ENCODE measurements around the gene PLCL1. TPM values are rescaled to one million over a fixed set of nuclear protein-coding genes. Genes with fewer than 3 reads are reported as not detected.
"Not testable (repeated sequence)": the region's sequence is repeated elsewhere in the genome, so short reads cannot be mapped to it uniquely, and the experiment has no call there.

The PLCL1 gene
- total RNA-seq, 1 experiment from 2014 or later = 1.6 TPM

DNA sequence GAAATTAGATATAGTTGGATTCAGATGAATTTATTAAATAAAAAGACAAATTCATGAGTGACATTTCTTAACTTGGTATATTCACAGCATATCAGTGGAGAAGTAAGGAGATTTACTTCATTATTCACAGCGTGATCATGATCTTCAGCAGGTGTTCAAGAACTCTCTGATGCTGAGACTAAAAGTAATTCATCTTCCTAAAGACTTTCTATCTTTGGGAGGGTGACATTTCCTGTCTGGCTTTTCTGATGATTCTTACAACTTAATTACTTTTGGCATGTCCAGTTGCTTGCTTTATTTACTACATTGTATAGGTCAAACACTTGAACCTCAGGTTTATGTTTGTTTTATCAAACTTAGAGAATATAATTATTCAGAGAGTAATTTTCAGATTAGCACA lies 224.6 kb downstream of the PLCL1 start:
- intact Hi-C loops (cut with micrococcal nuclease; ENCODE audit: unreplicated experiment) = no loop called here
- Histone ChIP-seq H3K36me3 (ENCODE audit: control insufficient read depth, insufficient read depth, low read length) (no peaks in the 10 kb centered on the region), H3K27me3 (replicated peaks; ENCODE audit: control insufficient read depth, insufficient read depth, low read length) (no peaks in the 10 kb centered on the region), H3K4me1 (no peaks in the 10 kb centered on the region), H3K9me3 (no peaks in the 10 kb centered on the region), H3K4me3 (ENCODE audit: low read depth, low read length) (no peak overlapping the region)
- no peak overlapping the region for H3K27ac Mint-ChIP-seq (ENCODE audit: unreplicated experiment)
- CTCF ChIA-PET = no interaction called here
- POLR2A ChIA-PET = no interaction called here
- H3K4me3 Mint-ChIP-seq (ENCODE audit: unreplicated experiment) = no peak overlapping the region
- H3K27me3 Mint-ChIP-seq (ENCODE audit: insufficient read depth, unreplicated experiment) = peaks cover 2% of the 10 kb centered on the region
- DNase-seq = no peak
- H3K4me1 Mint-ChIP-seq (ENCODE audit: low read depth, unreplicated experiment) = no peaks in the 10 kb centered on the region
- TF ChIP-seq, protein P1, sequence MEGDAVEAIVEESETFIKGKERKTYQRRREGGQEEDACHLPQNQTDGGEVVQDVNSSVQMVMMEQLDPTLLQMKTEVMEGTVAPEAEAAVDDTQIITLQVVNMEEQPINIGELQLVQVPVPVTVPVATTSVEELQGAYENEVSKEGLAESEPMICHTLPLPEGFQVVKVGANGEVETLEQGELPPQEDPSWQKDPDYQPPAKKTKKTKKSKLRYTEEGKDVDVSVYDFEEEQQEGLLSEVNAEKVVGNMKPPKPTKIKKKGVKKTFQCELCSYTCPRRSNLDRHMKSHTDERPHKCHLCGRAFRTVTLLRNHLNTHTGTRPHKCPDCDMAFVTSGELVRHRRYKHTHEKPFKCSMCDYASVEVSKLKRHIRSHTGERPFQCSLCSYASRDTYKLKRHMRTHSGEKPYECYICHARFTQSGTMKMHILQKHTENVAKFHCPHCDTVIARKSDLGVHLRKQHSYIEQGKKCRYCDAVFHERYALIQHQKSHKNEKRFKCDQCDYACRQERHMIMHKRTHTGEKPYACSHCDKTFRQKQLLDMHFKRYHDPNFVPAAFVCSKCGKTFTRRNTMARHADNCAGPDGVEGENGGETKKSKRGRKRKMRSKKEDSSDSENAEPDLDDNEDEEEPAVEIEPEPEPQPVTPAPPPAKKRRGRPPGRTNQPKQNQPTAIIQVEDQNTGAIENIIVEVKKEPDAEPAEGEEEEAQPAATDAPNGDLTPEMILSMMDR (IDR thresholded peaks at IDR 0.05; ENCODE audit: insufficient read depth in 1 of 2, low read depth in 1 of 2, low read length in 1 of 2, severe bottlenecking in 1 of 2, unreplicated experiment in 1 of 2) = no peak
- no TSS peak for BruUV-seq (replicated peaks)
- no peaks in the 10 kb centered on the region for H3K9me3 Mint-ChIP-seq (ENCODE audit: unreplicated experiment)
- H3K36me3 Mint-ChIP-seq (ENCODE audit: insufficient read depth, unreplicated experiment) = no peaks in the 10 kb centered on the region

DNA sequence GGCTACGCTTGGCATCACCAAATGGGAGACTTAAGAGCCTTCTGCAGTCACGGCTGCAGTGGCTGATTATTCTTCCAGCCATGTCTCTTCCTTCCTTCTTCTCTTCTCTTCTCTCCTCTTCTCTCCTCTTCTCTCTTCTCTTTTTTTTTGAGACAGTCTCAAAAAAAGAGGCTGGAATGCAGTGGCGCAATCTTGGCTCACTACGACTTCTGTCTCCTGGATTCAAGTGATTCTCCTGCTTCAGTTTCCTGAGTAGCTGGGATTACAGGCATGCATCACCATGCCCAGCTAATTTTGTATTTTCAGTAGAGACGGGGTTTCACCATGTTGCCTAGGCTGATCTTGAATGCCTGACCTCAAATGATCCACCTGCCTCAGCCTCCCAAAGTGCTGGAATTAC lies 225.2 kb downstream of the PLCL1 start:
- BruUV-seq (replicated peaks); H3K4me1 ChIP-seq; H3K9me3 Mint-ChIP-seq (ENCODE audit: unreplicated experiment); H3K36me3 ChIP-seq (ENCODE audit: control insufficient read depth, insufficient read depth, low read length); CTCF ChIA-PET; H3K4me1 Mint-ChIP-seq (ENCODE audit: low read depth, unreplicated experiment); H3K27ac Mint-ChIP-seq (ENCODE audit: unreplicated experiment); DNase-seq; H3K9me3 ChIP-seq; intact Hi-C loops (cut with micrococcal nuclease; ENCODE audit: unreplicated experiment); POLR2A ChIA-PET; H3K4me3 ChIP-seq (ENCODE audit: low read depth, low read length); H3K4me3 Mint-ChIP-seq (ENCODE audit: unreplicated experiment); H3K27me3 Mint-ChIP-seq (ENCODE audit: insufficient read depth, unreplicated experiment); H3K36me3 Mint-ChIP-seq (ENCODE audit: insufficient read depth, unreplicated experiment); H3K27me3 ChIP-seq (replicated peaks; ENCODE audit: control insufficient read depth, insufficient read depth, low read length): not testable (repeated sequence)

DNA sequence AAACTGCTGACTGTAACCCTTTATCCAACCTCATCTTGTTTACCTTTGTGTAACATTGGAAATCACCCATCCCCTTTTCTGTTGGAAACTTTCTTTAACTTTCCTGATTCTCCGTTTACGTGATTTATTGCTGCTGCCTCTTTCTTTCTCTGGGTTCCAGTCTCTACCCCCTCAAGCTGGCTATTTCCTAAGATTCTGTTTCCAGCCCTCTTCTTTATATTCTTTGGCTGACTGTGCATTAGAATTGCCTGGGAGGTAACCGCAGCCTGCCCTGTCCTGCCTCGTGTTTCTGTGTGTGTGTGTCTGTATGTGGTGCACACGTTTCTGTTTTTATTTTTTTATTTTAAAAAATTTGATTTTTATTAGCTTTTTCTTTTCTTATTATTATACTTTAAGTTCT lies 229.2 kb downstream of the PLCL1 start:
- H3K36me3 ChIP-seq (ENCODE audit: control insufficient read depth, insufficient read depth, low read length) = no peaks in the 10 kb centered on the region
- no peaks in the 10 kb centered on the region for H3K9me3 Mint-ChIP-seq (ENCODE audit: unreplicated experiment)
- TF ChIP-seq, protein P1 (IDR thresholded peaks at IDR 0.05; ENCODE audit: insufficient read depth in 1 of 2, low read depth in 1 of 2, low read length in 1 of 2, severe bottlenecking in 1 of 2, unreplicated experiment in 1 of 2) = no peak
- BruUV-seq (replicated peaks) = no TSS peak
- no peaks in the 10 kb centered on the region for H3K36me3 Mint-ChIP-seq (ENCODE audit: insufficient read depth, unreplicated experiment)
- ChIA-PET CTCF (no interaction called here), POLR2A (no interaction called here)
- no peaks in the 10 kb centered on the region for H3K4me1 ChIP-seq
- H3K9me3 ChIP-seq = no peaks in the 10 kb centered on the region
- H3K4me1 Mint-ChIP-seq (ENCODE audit: low read depth, unreplicated experiment) = no peaks in the 10 kb centered on the region
- H3K27me3 ChIP-seq (replicated peaks; ENCODE audit: control insufficient read depth, insufficient read depth, low read length) = no peaks in the 10 kb centered on the region
- no peaks in the 10 kb centered on the region for H3K27me3 Mint-ChIP-seq (ENCODE audit: insufficient read depth, unreplicated experiment)
- intact Hi-C loops (cut with micrococcal nuclease; ENCODE audit: unreplicated experiment) = no loop called here
- no peak overlapping the region for H3K4me3 ChIP-seq (ENCODE audit: low read depth, low read length)
- no peak for DNase-seq
- H3K27ac Mint-ChIP-seq (ENCODE audit: unreplicated experiment) = no peak overlapping the region
- H3K4me3 Mint-ChIP-seq (ENCODE audit: unreplicated experiment) = no peak overlapping the region
